ENCODE data around the gene TFB2M.

GRCh38 chr1:246564839-246565750 is 966 bp downstream of the TFB2M start:
- TF ChIP-seq POLR2A (IDR thresholded peaks at IDR 0.05) (no peak), EP300 (IDR thresholded peaks at IDR 0.05) (no peak)

Measured in stomach (tissue), 4 donors.